ENCODE results near the gene SCN9A.

SCN9A gene

GRCh38 chr2:166334805-166335204 is 40.9 kb downstream of the SCN9A start:
- CTCF ChIA-PET: interaction anchor here (0.6 kb wide), 1 partner anchor 375 kb away, joined by 5 read pairs; no protein-coding TSS in a partner anchor
- POLR2A ChIA-PET (ENCODE audit: low non-redundant PET): no interaction called here
- no peak for DNase-seq (ENCODE audit: low spot score)
- TF ChIP-seq, protein P1, sequence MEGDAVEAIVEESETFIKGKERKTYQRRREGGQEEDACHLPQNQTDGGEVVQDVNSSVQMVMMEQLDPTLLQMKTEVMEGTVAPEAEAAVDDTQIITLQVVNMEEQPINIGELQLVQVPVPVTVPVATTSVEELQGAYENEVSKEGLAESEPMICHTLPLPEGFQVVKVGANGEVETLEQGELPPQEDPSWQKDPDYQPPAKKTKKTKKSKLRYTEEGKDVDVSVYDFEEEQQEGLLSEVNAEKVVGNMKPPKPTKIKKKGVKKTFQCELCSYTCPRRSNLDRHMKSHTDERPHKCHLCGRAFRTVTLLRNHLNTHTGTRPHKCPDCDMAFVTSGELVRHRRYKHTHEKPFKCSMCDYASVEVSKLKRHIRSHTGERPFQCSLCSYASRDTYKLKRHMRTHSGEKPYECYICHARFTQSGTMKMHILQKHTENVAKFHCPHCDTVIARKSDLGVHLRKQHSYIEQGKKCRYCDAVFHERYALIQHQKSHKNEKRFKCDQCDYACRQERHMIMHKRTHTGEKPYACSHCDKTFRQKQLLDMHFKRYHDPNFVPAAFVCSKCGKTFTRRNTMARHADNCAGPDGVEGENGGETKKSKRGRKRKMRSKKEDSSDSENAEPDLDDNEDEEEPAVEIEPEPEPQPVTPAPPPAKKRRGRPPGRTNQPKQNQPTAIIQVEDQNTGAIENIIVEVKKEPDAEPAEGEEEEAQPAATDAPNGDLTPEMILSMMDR (conservative IDR thresholded peaks at IDR 0.05; ENCODE audit: low read depth): no peak
- H3K27ac ChIP-seq: no peak overlapping the region

GRCh38 chr2:166333801-166334200 is 41.9 kb downstream of the SCN9A start:
- TF ChIP-seq, protein P1 (conservative IDR thresholded peaks at IDR 0.05; ENCODE audit: low read depth): no peak
- POLR2A ChIA-PET (ENCODE audit: low non-redundant PET): no interaction called here
- CTCF ChIA-PET: no interaction called here
- DNase-seq (ENCODE audit: low spot score): peak; percentile 2
- H3K27ac ChIP-seq: no peak overlapping the region

- TF ChIP-seq, protein P1 (conservative IDR thresholded peaks at IDR 0.05; ENCODE audit: low read depth): no peak
- H3K27ac ChIP-seq: no peak overlapping the region
- CTCF ChIA-PET: no interaction called here
- POLR2A ChIA-PET (ENCODE audit: low non-redundant PET): no interaction called here
- no peak for DNase-seq (ENCODE audit: low spot score)
Measured at GRCh38 chr2:166332106-166332505, 43.6 kb downstream of the SCN9A start.

GRCh38 chr2:166331468-166331867 is 44.3 kb downstream of the SCN9A start:
- H3K27ac ChIP-seq: no peak overlapping the region
- TF ChIP-seq, protein P1 (conservative IDR thresholded peaks at IDR 0.05; ENCODE audit: low read depth): no peak
- no peak for DNase-seq (ENCODE audit: low spot score)
- POLR2A ChIA-PET (ENCODE audit: low non-redundant PET): no interaction called here
- CTCF ChIA-PET: no interaction called here

- POLR2A ChIA-PET (ENCODE audit: low non-redundant PET): no interaction called here
- no peak for DNase-seq (ENCODE audit: low spot score)
- no peak overlapping the region for H3K27ac ChIP-seq
- CTCF ChIA-PET: no interaction called here
- TF ChIP-seq, protein P1 (conservative IDR thresholded peaks at IDR 0.05; ENCODE audit: low read depth): no peak
Measured at GRCh38 chr2:166329465-166329864, 46.3 kb downstream of the SCN9A start.

DNA sequence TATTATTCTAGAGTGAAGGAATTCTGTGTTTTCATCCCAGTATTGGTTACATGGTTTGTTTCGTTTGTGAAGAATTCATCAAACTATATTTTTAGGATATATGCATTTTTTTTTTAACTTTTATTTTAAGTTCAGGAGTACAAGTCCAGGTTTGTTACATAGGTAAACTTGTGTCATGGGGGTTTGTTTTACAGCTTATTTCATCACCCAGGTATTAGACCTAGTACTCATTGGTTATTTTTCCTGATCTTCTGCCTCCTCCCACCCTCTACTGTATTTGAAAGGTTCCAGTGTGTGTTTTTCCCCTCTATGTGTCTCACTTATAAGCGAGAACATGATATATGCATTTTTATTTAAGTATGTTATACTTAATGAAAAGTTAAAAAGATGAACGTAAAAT is 47.6 kb downstream of the SCN9A start:
- TF ChIP-seq, protein P1 (conservative IDR thresholded peaks at IDR 0.05; ENCODE audit: low read depth): no peak
- ChIA-PET POLR2A (ENCODE audit: low non-redundant PET) (no interaction called here), CTCF (no interaction called here)
- H3K27ac ChIP-seq: no peak overlapping the region
- no peak for DNase-seq (ENCODE audit: low spot score)

GRCh38 chr2:166321076-166321475 is 54.7 kb downstream of the SCN9A start:
- ChIA-PET POLR2A (ENCODE audit: low non-redundant PET) (no interaction called here), CTCF (no interaction called here)
- no peak overlapping the region for H3K27ac ChIP-seq
- TF ChIP-seq, protein P1 (conservative IDR thresholded peaks at IDR 0.05; ENCODE audit: low read depth): no peak
- no peak for DNase-seq (ENCODE audit: low spot score)
